H1 (cell line): ENCODE results near the gene CCS. TPM values are rescaled to one million over a fixed set of nuclear protein-coding genes. Genes with fewer than 3 reads are reported as not detected.

Experiments used
- ATF2 ChIP-seq: IDR thresholded peaks from 2 replicates; pipeline ENCODE4 v1.6.1; 2012; ENCODE audit warnings: low read length, inconsistent platforms
- CBX5 ChIP-seq: fragments of 300-800, 300-1000 bp; sonication (generic); IDR thresholded peaks from 2 replicates; pipeline ENCODE4 v1.7.1; 2016; ENCODE audit warnings: antibody characterized with exemption, low read length, low read depth
- GABPA ChIP-seq: IDR thresholded peaks from 2 replicates; pipeline ENCODE4 v1.6.1; 2011; ENCODE audit warnings: mild to moderate bottlenecking, low read length, moderate library complexity, borderline replicate concordance; ENCODE audit not compliant: insufficient read depth
- GTF2F1 ChIP-seq: IDR thresholded peaks from 2 replicates; pipeline ENCODE4 v1.6.1; 2012; ENCODE audit warnings: low read depth, low read length, improper control_type of control experiment, borderline replicate concordance
- POLR2A ChIP-seq, 2 experiments: IDR thresholded peaks; 1 replicate in 1 of 2; 2 replicates in 1 of 2; pipeline ENCODE4 v1.6.1; 2011; ENCODE audit warnings: low read depth in 2 of 2, low read length in 2 of 2, mild to moderate bottlenecking in 2 of 2; ENCODE audit errors: control extremely low read depth in 1 of 2
- RAD21 ChIP-seq, 2 experiments: IDR thresholded peaks in 1 of 2; conservative IDR thresholded peaks in 1 of 2; 2 replicates each; pipeline ENCODE4 v1.6.1; 2011; ENCODE audit warnings: low read depth in 2 of 2, low read length in 2 of 2, improper control_type of control experiment in 1 of 2, inconsistent platforms in 1 of 2, mild to moderate bottlenecking in 1 of 2, moderate library complexity in 1 of 2
- polyA plus RNA-seq, 7 experiments: library from polyadenylated mRNA; depleted of rRNA in 3 of 7; stranded (reverse) in 5 of 7; unstranded in 2 of 7; fragments of >200 nt in 5 of 7; fragments of 200-250 nt in 2 of 7; gene quantifications; 1 replicate in 5 of 7; 2 replicates in 1 of 7; 4 replicates in 1 of 7; pipeline versions ENCODE4 v1.2.1 to v1.2.3, GENCODE V29; 2011 to 2013; ENCODE audit warnings: missing spikeins in 2 of 7, mixed read lengths in 2 of 7
- total RNA-seq: library from RNA; stranded (reverse); fragmentation: NEBNext Ultra II Directional; extraction: Animal tissue kit (Norgen Biotek cat#: 25700); gene quantifications from 2 replicates; pipeline ENCODE4 v1.2.1, GENCODE V29; 2021

CCS gene
- total and polyA plus RNA-seq, 2 of the 8 experiments (the other 6 are each of a cell fraction or from before 2014, with no cell fraction given): 37.1 to 37.7 TPM

GRCh38 chr11:66603072-66603471 lies 10.1 kb downstream of the CCS start (continued):
- no peak for TF ChIP-seq CBX5
- no peak for TF ChIP-seq GTF2F1
- no peak for TF ChIP-seq RAD21 (IDR thresholded peaks at IDR 0.05 in 1 of 2, conservative IDR thresholded peaks at IDR 0.05 in 1 of 2; ENCODE audit: low read depth in 2 of 2, low read length in 2 of 2)
- TF ChIP-seq POLR2A (IDR thresholded peaks at IDR 0.05; ENCODE audit: control extremely low read depth in 1 of 2, low read depth in 2 of 2, low read length in 2 of 2): no peak
- TF ChIP-seq GABPA: no peak
- no peak for TF ChIP-seq ATF2
